GM23248 (cell line): ENCODE results near the gene BMPR1B. TPM values are rescaled to one million over a fixed set of nuclear protein-coding genes. Genes with fewer than 3 reads are reported as not detected.

Source experiments
- DNase-seq: peaks from one replicate; pipeline ENCODE4 v3.0.0-alpha.2; 2015
- H2AFZ ChIP-seq: fragments of 200-600 bp; sonication (generic); 2 replicates; pipeline ENCODE4 v1.6.1; 2016; ENCODE audit warnings: antibody characterized with exemption
- H3F3A ChIP-seq: fragments of 200-600 bp; sonication (generic); 2 replicates; pipeline ENCODE4 v1.6.1; 2016; ENCODE audit warnings: mild to moderate bottlenecking, antibody characterized with exemption, mixed run types; ENCODE audit not compliant: insufficient read depth
- H3K27ac ChIP-seq: fragments of 200-600 bp; sonication (generic); 2 replicates; pipeline ENCODE4 v1.5.1; 2016; ENCODE audit warnings: mild to moderate bottlenecking
- H3K27me3 ChIP-seq: fragments of 200-600 bp; sonication (generic); replicated peaks from 2 replicates; pipeline ENCODE4 v1.6.1; 2016; ENCODE audit warnings: mild to moderate bottlenecking; ENCODE audit not compliant: insufficient read depth
- H3K36me3 ChIP-seq: fragments of 200-600 bp; sonication (generic); 2 replicates; pipeline ENCODE4 v1.6.1; 2016; ENCODE audit warnings: low read depth, mild to moderate bottlenecking
- H3K4me1 ChIP-seq: fragments of 200-600 bp; sonication (generic); 2 replicates; pipeline ENCODE4 v1.6.1; 2016; ENCODE audit warnings: mild to moderate bottlenecking; ENCODE audit not compliant: insufficient read depth
- H3K4me2 ChIP-seq: fragments of 200-600 bp; sonication (generic); one replicate; pipeline ENCODE4 v1.6.1; 2016; ENCODE audit warnings: mild to moderate bottlenecking; ENCODE audit not compliant: unreplicated experiment
- H3K4me3 ChIP-seq: fragments of 200-600 bp; sonication (generic); 2 replicates; pipeline ENCODE4 v1.5.1; 2016; ENCODE audit warnings: mild to moderate bottlenecking
- H3K79me2 ChIP-seq: fragments of 200-600 bp; sonication (generic); 2 replicates; pipeline ENCODE4 v1.6.1; 2016; ENCODE audit warnings: mild to moderate bottlenecking; ENCODE audit not compliant: insufficient read depth
- H3K9ac ChIP-seq: fragments of 200-600 bp; sonication (generic); 2 replicates; pipeline ENCODE4 v1.6.1; 2016; ENCODE audit warnings: mild to moderate bottlenecking
- H3K9me2 ChIP-seq: fragments of 200-600 bp; sonication (generic); 2 replicates; pipeline ENCODE4 v1.6.1; 2016; ENCODE audit warnings: mixed run types, mild to moderate bottlenecking, moderate library complexity; ENCODE audit not compliant: insufficient read depth
- H3K9me3 ChIP-seq: fragments of 200-600 bp; sonication (generic); one replicate; pipeline ENCODE4 v1.6.1; 2017; ENCODE audit warnings: low read depth
- H4K20me1 ChIP-seq: fragments of 200-600 bp; sonication (generic); 2 replicates; pipeline ENCODE4 v1.6.0; 2016; ENCODE audit not compliant: insufficient read depth
- EZH2 ChIP-seq: fragments of 200-600 bp; sonication (generic); IDR thresholded peaks from 2 replicates; pipeline ENCODE4 v1.6.1; 2018; ENCODE audit warnings: antibody characterized with exemption, mild to moderate bottlenecking; ENCODE audit not compliant: insufficient read depth, poor library complexity, severe bottlenecking
- EZH2phosphoT487 ChIP-seq: fragments of 200-600 bp; sonication (generic); IDR thresholded peaks from 2 replicates; pipeline ENCODE4 v1.6.1; 2018; ENCODE audit warnings: antibody characterized with exemption, moderate library complexity, mild to moderate bottlenecking, low read depth; ENCODE audit not compliant: insufficient read depth
- WGBS, 2 experiments: methylation state at CpG; one replicate each; pipeline ENCODE4 v1.1.6; 2015 to 2017; ENCODE audit warnings: low lambda C conversion rate in 2 of 2, low coverage in 1 of 2; ENCODE audit errors: missing lambda C conversion rate in 2 of 2; 5-methylcytosine and 5-hydroxymethylcytosine counted together
- in situ Hi-C: fragments of 300-500 bp; cut with MboI; formaldehyde crosslinking; loops from 2 replicates; pipeline ENCODE4 v1.15.0; 2020
- polyA plus RNA-seq: library from polyadenylated mRNA; unstranded; fragments of >200 nt; fragmentation: Nextera tagmentation; extraction: Ambion mirVana; gene quantifications from 2 replicates; pipeline ENCODE4 v1.2.1, GENCODE V29; 2016
- total RNA-seq: library from RNA; depleted of rRNA; stranded (reverse); fragments of >200 nt; shearing (Covaris generic); gene quantifications from 2 replicates; pipeline ENCODE4 v1.2.3, GENCODE V29; 2014

Gene BMPR1B
- total and polyA plus RNA-seq, 2 experiments from 2014 or later = 0.60 to 0.76 TPM

GRCh38 chr4:94918543-94918942 lies 160.8 kb downstream of the BMPR1B start:
- no peaks in the 10 kb centered on the region for H3F3A ChIP-seq
- H3K27ac ChIP-seq = no peak overlapping the region
- no peak for TF ChIP-seq EZH2phosphoT487
- no peak for TF ChIP-seq EZH2
- H3K27me3 ChIP-seq = no peaks in the 10 kb centered on the region
- no peak overlapping the region for H3K4me2 ChIP-seq
- H3K4me1 ChIP-seq = no peaks in the 10 kb centered on the region
- no peaks in the 10 kb centered on the region for H3K36me3 ChIP-seq
- DNase-seq = no peak
- no peaks in the 10 kb centered on the region for H3K9me3 ChIP-seq
- H3K9me2 ChIP-seq = no peaks in the 10 kb centered on the region
- no peak overlapping the region for H2AFZ ChIP-seq
- no peak overlapping the region for H3K4me3 ChIP-seq
- WGBS, 2 experiments = 86 to 93% methylated on average over 1 of the region's 1 CpG
- no peak overlapping the region for H3K9ac ChIP-seq
- in situ Hi-C loops = no loop called here
- H3K79me2 ChIP-seq = no peaks in the 10 kb centered on the region
- H4K20me1 ChIP-seq = no peaks in the 10 kb centered on the region

DNA sequence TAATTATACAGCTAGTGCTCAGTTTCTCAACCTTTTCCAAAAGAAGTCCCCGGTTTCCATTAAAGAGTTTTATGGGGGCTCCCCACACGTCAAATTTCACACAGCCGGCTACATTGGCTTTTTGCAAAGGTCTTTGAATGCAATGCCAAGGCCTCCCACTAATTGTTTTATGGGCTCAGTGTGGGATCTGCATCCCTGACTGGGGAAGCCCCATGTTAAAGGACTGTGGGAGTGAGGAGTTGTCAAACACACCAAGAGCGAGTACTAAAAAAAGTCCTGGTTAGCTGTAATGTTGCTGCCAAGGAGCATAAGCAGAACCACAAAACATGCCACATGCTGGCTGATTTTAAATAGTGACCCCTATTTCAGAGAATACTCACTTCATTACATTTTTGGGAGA lies 162.6 kb downstream of the BMPR1B start:
- H3K9me3 ChIP-seq = no peaks in the 10 kb centered on the region
- H3K9ac ChIP-seq = no peak overlapping the region
- no peak overlapping the region for H3K27ac ChIP-seq
- H3K4me2 ChIP-seq = no peak overlapping the region
- H2AFZ ChIP-seq = no peak overlapping the region
- TF ChIP-seq EZH2 (no peak), EZH2phosphoT487 (no peak)
- no peaks in the 10 kb centered on the region for H3K36me3 ChIP-seq
- in situ Hi-C loops = no loop called here
- H3K27me3 ChIP-seq = no peaks in the 10 kb centered on the region
- no peaks in the 10 kb centered on the region for H3K79me2 ChIP-seq
- H3K4me1 ChIP-seq = no peaks in the 10 kb centered on the region
- no peak for DNase-seq
- no peak overlapping the region for H3K4me3 ChIP-seq
- no peaks in the 10 kb centered on the region for H3K9me2 ChIP-seq
- no peaks in the 10 kb centered on the region for H4K20me1 ChIP-seq
- 78% methylated on average over 4 of the region's 4 CpGs for WGBS, 2 experiments
- H3F3A ChIP-seq = no peaks in the 10 kb centered on the region

DNA sequence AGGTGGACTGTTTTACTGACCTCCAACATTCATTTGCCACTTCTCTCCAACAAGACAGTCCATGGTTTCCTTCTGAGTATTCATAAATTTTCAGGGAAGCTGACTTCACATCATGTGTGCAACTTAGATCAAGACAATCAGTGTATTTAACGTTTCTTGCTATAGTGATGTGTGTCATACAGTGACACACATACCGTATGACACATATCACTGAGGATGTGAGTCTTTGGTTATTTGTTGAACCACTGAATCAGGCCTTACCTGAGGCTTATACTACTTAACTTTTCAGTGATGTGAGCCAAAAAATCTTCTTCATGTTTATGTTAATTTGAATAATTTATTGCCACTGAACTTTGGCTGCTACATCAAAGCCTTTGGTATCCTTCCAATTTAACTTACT lies 166.8 kb downstream of the BMPR1B start:
- H2AFZ ChIP-seq = no peak overlapping the region
- no peaks in the 10 kb centered on the region for H3K4me1 ChIP-seq
- H3K9me3 ChIP-seq = no peaks in the 10 kb centered on the region
- H3K79me2 ChIP-seq = no peaks in the 10 kb centered on the region
- DNase-seq = no peak
- no peaks in the 10 kb centered on the region for H3K36me3 ChIP-seq
- H3K4me3 ChIP-seq = no peak overlapping the region
- in situ Hi-C loops = no loop called here
- no peaks in the 10 kb centered on the region for H3K27me3 ChIP-seq
- H3F3A ChIP-seq = no peaks in the 10 kb centered on the region
- no peaks in the 10 kb centered on the region for H3K9me2 ChIP-seq
- H4K20me1 ChIP-seq = no peaks in the 10 kb centered on the region
- no peak overlapping the region for H3K9ac ChIP-seq
- H3K4me2 ChIP-seq = no peak overlapping the region
- H3K27ac ChIP-seq = no peak overlapping the region
- WGBS, 2 experiments = 78 to 86% methylated on average over 2 of the region's 2 CpGs
- TF ChIP-seq EZH2phosphoT487 (no peak), EZH2 (no peak)

DNA sequence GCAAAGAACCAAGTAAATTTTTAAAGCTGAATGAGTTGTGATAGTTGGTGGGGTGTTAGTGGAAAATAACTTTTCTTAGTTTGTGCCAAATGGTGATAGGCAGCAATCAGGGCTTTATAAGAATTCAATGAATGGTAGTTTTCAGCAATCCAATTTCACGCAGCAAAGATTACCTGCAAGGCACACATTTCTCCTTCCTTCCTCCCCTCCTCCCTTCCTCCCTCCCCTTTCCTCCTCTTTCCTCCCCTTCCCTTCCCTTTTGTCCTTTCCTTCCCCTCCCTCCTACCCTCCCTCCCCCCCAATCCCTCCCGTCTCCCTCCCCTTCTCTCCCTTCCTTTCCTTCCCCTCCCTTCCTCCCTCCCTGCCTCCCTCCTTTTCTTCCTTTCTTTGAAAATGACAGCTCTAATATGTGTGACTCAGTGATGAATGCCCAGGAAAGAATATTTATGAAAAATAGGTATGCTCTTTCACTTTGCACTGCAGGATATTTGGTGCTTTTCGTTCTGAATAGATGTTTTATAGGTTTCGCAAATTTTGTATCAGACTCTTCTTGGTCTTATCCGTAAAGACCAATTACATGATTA lies 168.1 kb downstream of the BMPR1B start:
- H3K27ac ChIP-seq = no peak overlapping the region
- H4K20me1 ChIP-seq = no peaks in the 10 kb centered on the region
- no peaks in the 10 kb centered on the region for H3K9me2 ChIP-seq
- no peak overlapping the region for H3K4me3 ChIP-seq
- no peaks in the 10 kb centered on the region for H3K36me3 ChIP-seq
- WGBS, 2 experiments = 61 to 72% methylated on average over 4 to 5 of the region's 5 CpGs
- H3K79me2 ChIP-seq = no peaks in the 10 kb centered on the region
- DNase-seq = no peak
- in situ Hi-C loops = no loop called here
- no peaks in the 10 kb centered on the region for H3K27me3 ChIP-seq
- H3K9me3 ChIP-seq = no peaks in the 10 kb centered on the region
- H3F3A ChIP-seq = no peaks in the 10 kb centered on the region
- no peak for TF ChIP-seq EZH2phosphoT487
- H3K9ac ChIP-seq = no peak overlapping the region
- no peaks in the 10 kb centered on the region for H3K4me1 ChIP-seq
- no peak overlapping the region for H3K4me2 ChIP-seq
- H2AFZ ChIP-seq = no peak overlapping the region

GRCh38 chr4:94926936-94927335 lies 169.2 kb downstream of the BMPR1B start:
- H3F3A ChIP-seq = no peaks in the 10 kb centered on the region
- WGBS, 2 experiments = 70% methylated on average over 2 of the region's 2 CpGs
- TF ChIP-seq EZH2phosphoT487 (no peak), EZH2 (no peak)
- no peak overlapping the region for H2AFZ ChIP-seq
- H3K27me3 ChIP-seq = no peaks in the 10 kb centered on the region
- H3K9ac ChIP-seq = no peak overlapping the region
- no peak for DNase-seq
- H3K9me2 ChIP-seq = no peaks in the 10 kb centered on the region
- H3K27ac ChIP-seq = no peak overlapping the region
- H3K4me2 ChIP-seq = no peak overlapping the region
- H3K9me3 ChIP-seq = no peaks in the 10 kb centered on the region
- H3K36me3 ChIP-seq = no peaks in the 10 kb centered on the region
- in situ Hi-C loops = no loop called here
- no peaks in the 10 kb centered on the region for H3K4me1 ChIP-seq
- H4K20me1 ChIP-seq = no peaks in the 10 kb centered on the region
- H3K4me3 ChIP-seq = no peak overlapping the region
- no peaks in the 10 kb centered on the region for H3K79me2 ChIP-seq
